Medulla oblongata (tissue), 1 donor: ENCODE results near the gene TSSK3.
A peak's percentile ranks its signal among the peaks of the same experiment; 100 is the strongest.

Experiments used
- DNase-seq: peaks from one replicate; pipeline ENCODE4 v3.0.0-alpha.2; 2015; ENCODE audit errors: extremely low spot score

The TSSK3 gene

GRCh38 chr1:32362474-32363313 is at the start of gene TSSK3, which contains the start of gene FAM229A:
Gene TSSK3 (plus strand): TSS chr1:32362539. CDS start chr1:32362702, 163 bp downstream.
Gene FAM229A (minus strand): TSS chr1:32362485. CDS start chr1:32362091, 394 bp downstream.
- DNase-seq: no peak

- DNase-seq: no peak
Measured at GRCh38 chr1:32316903-32317277, 45.4 kb upstream of the TSSK3 start.

- no peak for DNase-seq
Measured at GRCh38 chr1:32318127-32318869, 44.0 kb upstream of the TSSK3 start.

- DNase-seq: no peak
Measured at GRCh38 chr1:32321712-32322291, 40.5 kb upstream of the TSSK3 start.

- no peak for DNase-seq
Measured at GRCh38 chr1:32327204-32327603, 35.1 kb upstream of the TSSK3 start.

GRCh38 chr1:32329931-32330466 is 32.3 kb upstream of the TSSK3 start:
- DNase-seq: no peak

GRCh38 chr1:32330558-32331151 is 31.7 kb upstream of the TSSK3 start:
- no peak for DNase-seq

GRCh38 chr1:32331549-32331948 is 30.8 kb upstream of the TSSK3 start:
- no peak for DNase-seq

GRCh38 chr1:32332290-32333079 is 29.9 kb upstream of the TSSK3 start:
- DNase-seq: peak; percentile 81

- peak; percentile 45 for DNase-seq
Measured at GRCh38 chr1:32333251-32333963, 28.9 kb upstream of the TSSK3 start.

GRCh38 chr1:32334274-32334861 is 28.0 kb upstream of the TSSK3 start:
- DNase-seq: no peak

- peak; percentile 60 for DNase-seq
Measured at GRCh38 chr1:32334864-32335534, 27.3 kb upstream of the TSSK3 start.

- DNase-seq: no peak
Measured at GRCh38 chr1:32335535-32335789, 26.9 kb upstream of the TSSK3 start.

GRCh38 chr1:32335790-32336590 is 26.3 kb upstream of the TSSK3 start, which contains the start of gene MARCKSL1:
Gene MARCKSL1 (minus strand): TSS chr1:32336233. CDS start chr1:32336033, 200 bp downstream.
- DNase-seq: peak; percentile 82

GRCh38 chr1:32336591-32336932 is 25.8 kb upstream of the TSSK3 start:
- no peak for DNase-seq

GRCh38 chr1:32336963-32337675 is 25.2 kb upstream of the TSSK3 start:
- DNase-seq: no peak

GRCh38 chr1:32337855-32338636 is 24.3 kb upstream of the TSSK3 start:
- DNase-seq: peak; percentile 95
